CD14-positive monocyte (primary cell): ENCODE data around the gene KHSRP. TPM values are rescaled to one million over a fixed set of nuclear protein-coding genes. Genes with fewer than 3 reads are reported as not detected.
A peak's percentile ranks its signal among the peaks of the same experiment; 100 is the strongest.

Source experiments
- DNase-seq, 3 donors: peaks; one replicate each; pipeline ENCODE4 v3.0.0-alpha.2; 2011 to 2022
- H2AFZ ChIP-seq: 2 replicates; pipeline ENCODE4 v1.6.0; 2012; ENCODE audit warnings: mild to moderate bottlenecking, low read depth, low read length, inconsistent platforms; ENCODE audit not compliant: insufficient read depth, poor library complexity, severe bottlenecking
- H3K27ac ChIP-seq, 2 donors: 1 replicate in 1 of 2; 2 replicates in 1 of 2; pipeline ENCODE4 v1.5.1; 2012 to 2013; ENCODE audit warnings: low read length in 2 of 2, control low read depth in 1 of 2, inconsistent platforms in 1 of 2, low read depth in 1 of 2, mild to moderate bottlenecking in 1 of 2
- H3K27me3 ChIP-seq, 2 donors: one replicate each; pipeline versions ENCODE4 v1.6.0 to v1.6.1; 2011 to 2013; ENCODE audit warnings: low read length in 2 of 2; ENCODE audit not compliant: control insufficient read depth in 2 of 2, insufficient read depth in 2 of 2
- H3K36me3 ChIP-seq, 2 donors: replicated peaks in 1 of 2; 1 replicate in 1 of 2; 2 replicates in 1 of 2; pipeline versions ENCODE4 v1.5.1 to v1.6.1; 2012 to 2013; ENCODE audit warnings: low read length in 2 of 2, control low read depth in 1 of 2, inconsistent platforms in 1 of 2, mild to moderate bottlenecking in 1 of 2; ENCODE audit not compliant: insufficient read depth in 2 of 2, control insufficient read depth in 1 of 2
- H3K4me1 ChIP-seq, 2 donors: 1 replicate in 1 of 2; 2 replicates in 1 of 2; pipeline versions ENCODE4 v1.5.1 to v1.6.1; 2012 to 2013; ENCODE audit warnings: low read length in 2 of 2, control low read depth in 1 of 2, inconsistent platforms in 1 of 2, mild to moderate bottlenecking in 1 of 2, moderate library complexity in 1 of 2; ENCODE audit not compliant: insufficient read depth in 2 of 2, control insufficient read depth in 1 of 2
- H3K4me2 ChIP-seq: replicated peaks from 2 replicates; pipeline ENCODE3; 2012; ENCODE audit warnings: low read length, moderate library complexity, mild to moderate bottlenecking; ENCODE audit not compliant: poor library complexity, severe bottlenecking; ENCODE audit errors: extremely low read depth
- H3K4me3 ChIP-seq, 3 experiments: fragments of 200-600 bp in 1 of 3; sonication (generic) in 1 of 3; replicated peaks in 1 of 3; 1 replicate in 2 of 3; 2 replicates in 1 of 3; pipeline ENCODE4 v1.5.1; 2011 to 2013; ENCODE audit warnings: low read length in 3 of 3, mild to moderate bottlenecking in 3 of 3, control low read depth in 2 of 3, low read depth in 2 of 3, inconsistent platforms in 1 of 3, moderate library complexity in 1 of 3
- H3K79me2 ChIP-seq: 2 replicates; pipeline ENCODE4 v1.6.0; 2012; ENCODE audit warnings: mild to moderate bottlenecking, control low read depth, inconsistent platforms, low read length, moderate library complexity; ENCODE audit not compliant: insufficient read depth
- H3K9ac ChIP-seq: 2 replicates; pipeline ENCODE4 v1.6.0; 2017; ENCODE audit warnings: low read length, mild to moderate bottlenecking; ENCODE audit not compliant: insufficient read depth, poor library complexity, severe bottlenecking
- H3K9me3 ChIP-seq, 2 donors: replicated peaks in 1 of 2; 1 replicate in 1 of 2; 2 replicates in 1 of 2; pipeline versions ENCODE4 v1.5.1 to v1.6.1; 2012 to 2013; ENCODE audit warnings: low read length in 2 of 2, control low read depth in 1 of 2; ENCODE audit not compliant: control insufficient read depth in 1 of 2, insufficient read depth in 1 of 2
- H4K20me1 ChIP-seq: 2 replicates; pipeline ENCODE4 v1.6.0; 2012; ENCODE audit warnings: mild to moderate bottlenecking, low read length, control low read depth, moderate library complexity; ENCODE audit not compliant: insufficient read depth
- H3K27ac Mint-ChIP-seq, 7 donors: one replicate each; pipeline ENCODE4 v1.8.0; 2020; ENCODE audit warnings: mild to moderate bottlenecking in 7 of 7, mixed read lengths in 7 of 7, moderate library complexity in 6 of 7, inconsistent platforms in 2 of 7
- H3K27me3 Mint-ChIP-seq, 3 donors: one replicate each; pipeline ENCODE4 v1.8.0; 2021 to 2022; ENCODE audit warnings: low read depth in 3 of 3, mild to moderate bottlenecking in 3 of 3, mixed read lengths in 3 of 3, moderate library complexity in 3 of 3, inconsistent platforms in 1 of 3
- H3K36me3 Mint-ChIP-seq, 2 donors: one replicate each; pipeline ENCODE4 v1.8.0; 2020; ENCODE audit warnings: mixed read lengths in 2 of 2, inconsistent platforms in 1 of 2, mild to moderate bottlenecking in 1 of 2
- H3K4me1 Mint-ChIP-seq: one replicate; pipeline ENCODE4 v1.8.0; 2020; ENCODE audit warnings: mild to moderate bottlenecking, mixed read lengths
- H3K4me3 Mint-ChIP-seq, 2 donors: one replicate each; pipeline ENCODE4 v1.8.0; 2020; ENCODE audit warnings: mild to moderate bottlenecking in 2 of 2, mixed read lengths in 2 of 2, moderate library complexity in 1 of 2
- H3K9me3 Mint-ChIP-seq, 7 donors: one replicate each; pipeline ENCODE4 v1.8.0; 2020 to 2022; ENCODE audit warnings: mixed read lengths in 7 of 7, mild to moderate bottlenecking in 6 of 7, moderate library complexity in 6 of 7, inconsistent platforms in 2 of 7
- WGBS: methylation state at CpG from one replicate; pipeline ENCODE4 v1.1.5; 2013; ENCODE audit warnings: missing lambda C conversion rate; ENCODE audit not compliant: insufficient coverage; 5-methylcytosine and 5-hydroxymethylcytosine counted together
- intact Hi-C, 2 donors: fragments of 100-400 bp; cut with micrococcal nuclease; formaldehyde crosslinking; loops; one replicate each; pipeline versions ENCODE4 v1.15.0 to v1.15.1; 2023
- polyA plus RNA-seq, 3 donors: library from polyadenylated mRNA; depleted of rRNA in 1 of 3; unstranded in 2 of 3; stranded (reverse) in 1 of 3; fragments of 300-500 nt in 2 of 3; fragments of >200 nt in 1 of 3; fragmentation: Illumina TruSeq in 2 of 3; gene quantifications; 1 replicate in 2 of 3; 2 replicates in 1 of 3; pipeline ENCODE4 v1.2.3, GENCODE V29; 2012 to 2021
- TF ChIP-seq, protein P1 (sequence below): fragments of 200-600 bp; IDR thresholded peaks from one replicate; pipeline ENCODE4 v1.8.0; 2022; ENCODE audit warnings: antibody characterized with exemption, mild to moderate bottlenecking

Gene KHSRP
- polyA plus RNA-seq, 3 donors, result 8.6 to 63.3 (median 9.1) TPM

DNA sequence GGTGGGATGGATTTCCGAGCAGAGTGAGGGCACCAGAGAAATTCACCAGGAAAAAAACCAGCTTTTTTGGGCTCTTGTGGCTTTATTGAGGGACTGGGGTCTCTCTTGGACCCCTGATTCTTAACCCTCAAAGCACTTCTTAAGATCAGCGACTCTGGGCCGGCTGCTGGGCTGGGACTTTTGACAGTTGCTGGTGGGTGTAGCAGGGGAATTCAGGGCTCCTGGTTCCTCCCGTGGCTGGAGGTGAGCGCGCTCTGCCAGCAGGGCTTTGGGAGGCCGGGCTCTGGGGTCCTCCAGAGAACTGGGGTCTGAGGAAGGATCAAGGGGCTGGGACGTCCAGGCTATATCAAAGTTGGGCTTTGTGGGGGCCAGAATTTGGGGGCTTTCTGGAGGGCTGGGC is 42.8 kb upstream of the KHSRP start:
- TF ChIP-seq, protein P1, sequence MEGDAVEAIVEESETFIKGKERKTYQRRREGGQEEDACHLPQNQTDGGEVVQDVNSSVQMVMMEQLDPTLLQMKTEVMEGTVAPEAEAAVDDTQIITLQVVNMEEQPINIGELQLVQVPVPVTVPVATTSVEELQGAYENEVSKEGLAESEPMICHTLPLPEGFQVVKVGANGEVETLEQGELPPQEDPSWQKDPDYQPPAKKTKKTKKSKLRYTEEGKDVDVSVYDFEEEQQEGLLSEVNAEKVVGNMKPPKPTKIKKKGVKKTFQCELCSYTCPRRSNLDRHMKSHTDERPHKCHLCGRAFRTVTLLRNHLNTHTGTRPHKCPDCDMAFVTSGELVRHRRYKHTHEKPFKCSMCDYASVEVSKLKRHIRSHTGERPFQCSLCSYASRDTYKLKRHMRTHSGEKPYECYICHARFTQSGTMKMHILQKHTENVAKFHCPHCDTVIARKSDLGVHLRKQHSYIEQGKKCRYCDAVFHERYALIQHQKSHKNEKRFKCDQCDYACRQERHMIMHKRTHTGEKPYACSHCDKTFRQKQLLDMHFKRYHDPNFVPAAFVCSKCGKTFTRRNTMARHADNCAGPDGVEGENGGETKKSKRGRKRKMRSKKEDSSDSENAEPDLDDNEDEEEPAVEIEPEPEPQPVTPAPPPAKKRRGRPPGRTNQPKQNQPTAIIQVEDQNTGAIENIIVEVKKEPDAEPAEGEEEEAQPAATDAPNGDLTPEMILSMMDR, result no peak
- Mint-ChIP-seq H3K27ac (peak overlapping the region in 1 of 7 donors; percentile 4), H3K4me3 (no peak overlapping the region), H3K27me3 (peaks cover 22 to 32% (median 30%) of the 10 kb centered on the region in 3 donors), H3K4me1 (peaks cover 7% of the 10 kb centered on the region), H3K9me3 (peaks cover 0 to 5% (median 0%) of the 10 kb centered on the region in 7 donors), H3K36me3 (peaks cover 31 to 41% of the 10 kb centered on the region in 2 donors)
- intact Hi-C loops, result no loop called here
- Histone ChIP-seq H3K9ac (no peak overlapping the region), H3K27ac (no peak overlapping the region), H3K9me3 (peaks cover 3 to 4% of the 10 kb centered on the region in 2 donors), H4K20me1 (no peaks in the 10 kb centered on the region), H3K4me2 (no peak overlapping the region), H3K4me3 (no peak overlapping the region), H3K27me3 (peaks cover 0 to 21% of the 10 kb centered on the region in 2 donors), H3K36me3 (peaks cover 17 to 41% of the 10 kb centered on the region in 2 donors), H2AFZ (no peak overlapping the region), H3K79me2 (no peaks in the 10 kb centered on the region), H3K4me1 (peaks cover 5 to 8% of the 10 kb centered on the region in 2 donors)
- DNase-seq, result no peak
- WGBS, result 92% methylated on average over 7 of the region's 8 CpGs

- DNase-seq, result no peak
- TF ChIP-seq, protein P1, result no peak
- H3K27ac ChIP-seq, result no peak overlapping the region
- H3K79me2 ChIP-seq, result no peaks in the 10 kb centered on the region
- intact Hi-C loops, result no loop called here
- H2AFZ ChIP-seq, result no peak overlapping the region
- Mint-ChIP-seq H3K9me3 (peaks cover 0 to 5% (median 0%) of the 10 kb centered on the region in 7 donors), H3K4me1 (peaks cover 7% of the 10 kb centered on the region), H3K4me3 (no peak overlapping the region), H3K36me3 (peaks cover 31 to 35% of the 10 kb centered on the region in 2 donors), H3K27ac (no peak overlapping the region), H3K27me3 (peaks cover 22 to 33% (median 32%) of the 10 kb centered on the region in 3 donors)
- peaks cover 0 to 25% of the 10 kb centered on the region in 2 donors for H3K27me3 ChIP-seq
- H4K20me1 ChIP-seq, result no peaks in the 10 kb centered on the region
- no peak overlapping the region for H3K4me3 ChIP-seq
- WGBS, result 92% methylated on average over 19 of the region's 21 CpGs
- no peak overlapping the region for H3K9ac ChIP-seq
- H3K36me3 ChIP-seq, result peaks cover 14 to 37% of the 10 kb centered on the region in 2 donors
- peaks cover 3 to 4% of the 10 kb centered on the region in 2 donors for H3K9me3 ChIP-seq
- peaks cover 5 to 8% of the 10 kb centered on the region in 2 donors for H3K4me1 ChIP-seq
- H3K4me2 ChIP-seq, result no peak overlapping the region
These were observed 42.1 kb upstream of the KHSRP start for GRCh38 chr19:6466526-6467248.
